Central memory CD4-positive, alpha-beta T cell (primary cell): Measurements from ENCODE around the gene BET1L.
"Not testable (repeated sequence)": the region's sequence is repeated elsewhere in the genome, so short reads cannot be mapped to it uniquely, and the experiment has no call there.

Experiments used
- DNase-seq: peaks from one replicate; pipeline ENCODE4 v3.0.0; 2022

BET1L gene

GRCh38 chr11:227824-228379 is 20.7 kb upstream of the BET1L start:
- no peak for DNase-seq

GRCh38 chr11:225734-226453 is 18.7 kb upstream of the BET1L start:
- no peak for DNase-seq

- DNase-seq: no peak
Measured at GRCh38 chr11:224424-224823, 17.2 kb upstream of the BET1L start.

- DNase-seq: no peak
Measured at GRCh38 chr11:223884-224283, 16.7 kb upstream of the BET1L start.

GRCh38 chr11:223026-223789 is 16.0 kb upstream of the BET1L start:
- no peak for DNase-seq

GRCh38 chr11:221998-222789 is 15.0 kb upstream of the BET1L start:
- DNase-seq: no peak

GRCh38 chr11:221539-221938 is 14.3 kb upstream of the BET1L start:
- DNase-seq: no peak

GRCh38 chr11:220641-221215 is 13.5 kb upstream of the BET1L start:
- DNase-seq: not testable (repeated sequence)

GRCh38 chr11:218815-219593 is 11.8 kb upstream of the BET1L start:
- DNase-seq: no peak

GRCh38 chr11:217704-218103 is 10.5 kb upstream of the BET1L start:
- no peak for DNase-seq

- DNase-seq: no peak
Measured at GRCh38 chr11:216081-216974, 9.1 kb upstream of the BET1L start.

GRCh38 chr11:215581-216037 is 8.4 kb upstream of the BET1L start:
- DNase-seq: no peak

- DNase-seq: no peak
Measured at GRCh38 chr11:214083-214482, 6.9 kb upstream of the BET1L start.

GRCh38 chr11:213111-213510 is 5.9 kb upstream of the BET1L start:
- no peak for DNase-seq

- no peak for DNase-seq
Measured at GRCh38 chr11:212150-213100, 5.2 kb upstream of the BET1L start.

- no peak for DNase-seq
Measured at GRCh38 chr11:211741-212140, 4.5 kb upstream of the BET1L start.

- DNase-seq: no peak
Measured at GRCh38 chr11:211295-211694, 4.1 kb upstream of the BET1L start.

GRCh38 chr11:210803-211180 is 3.6 kb upstream of the BET1L start:
- DNase-seq: no peak

GRCh38 chr11:210122-210802 is 3.1 kb upstream of the BET1L start:
- no peak for DNase-seq
